Raji (cell line): ENCODE results near the gene DLAT.

Experiments
- POLR2A ChIP-seq: IDR thresholded peaks from 2 replicates; pipeline ENCODE4 v1.6.1; 2011; ENCODE audit warnings: low read depth, low read length, control low read depth; ENCODE audit not compliant: insufficient read depth

Gene DLAT

DNA sequence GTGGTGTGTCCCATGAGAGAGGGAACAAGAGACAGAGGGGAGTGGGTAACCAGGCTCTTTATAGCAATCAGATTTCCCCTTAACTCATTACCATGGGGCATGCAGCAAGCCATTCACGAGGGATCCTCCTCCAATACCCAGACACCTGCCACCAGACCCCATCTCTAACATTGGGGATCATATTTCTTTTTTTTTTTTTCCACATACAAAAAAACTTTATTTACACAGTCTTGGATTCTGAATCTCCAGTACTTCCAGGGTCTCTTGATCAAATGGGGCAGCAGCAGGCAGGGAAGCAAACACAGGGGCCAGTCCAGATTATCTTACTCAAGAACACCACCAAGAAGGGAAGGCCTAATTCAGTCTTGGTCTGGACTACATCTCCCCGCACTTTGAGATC lies 4.3 kb downstream of the DLAT start:
- no peak for TF ChIP-seq POLR2A

DNA sequence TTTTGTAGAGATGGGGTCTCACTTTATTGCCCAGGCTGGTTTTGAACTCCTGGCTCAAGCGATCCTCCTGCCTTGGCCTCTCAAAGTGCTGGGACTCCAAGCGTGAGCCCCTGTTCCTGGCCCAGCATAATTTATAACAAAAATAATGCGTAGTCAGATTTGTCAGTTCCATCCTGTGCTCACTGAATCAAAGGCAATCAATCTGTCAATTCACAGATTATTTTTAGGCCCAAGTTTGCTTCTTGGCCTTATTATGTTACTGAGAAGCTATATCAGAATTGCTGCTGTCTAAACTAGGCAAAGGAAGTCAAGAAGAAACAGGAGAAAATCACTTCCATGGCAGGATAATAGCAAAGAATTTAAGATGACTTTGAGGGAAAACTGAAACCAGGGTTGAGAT lies 8.7 kb downstream of the DLAT start:
- no peak for TF ChIP-seq POLR2A

DNA sequence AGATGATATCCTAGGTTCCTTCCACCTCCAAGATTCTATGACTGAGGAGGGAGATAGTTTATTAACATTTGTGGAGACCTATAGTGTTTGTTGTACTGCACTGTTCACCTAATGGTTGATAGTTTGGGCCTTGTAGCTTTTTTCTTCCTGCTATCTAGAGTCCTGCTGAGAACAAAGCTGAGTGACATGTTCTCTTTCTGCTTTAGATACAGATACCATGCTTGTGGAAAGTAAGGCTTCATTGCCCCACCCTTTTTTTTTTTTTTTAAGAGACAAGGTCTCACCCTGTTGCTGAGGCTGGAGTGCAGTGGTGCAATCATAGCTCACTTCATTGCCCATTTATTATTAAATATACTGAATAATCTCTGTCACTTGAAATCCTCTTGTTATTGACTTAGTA lies 12.3 kb downstream of the DLAT start:
- no peak for TF ChIP-seq POLR2A

DNA sequence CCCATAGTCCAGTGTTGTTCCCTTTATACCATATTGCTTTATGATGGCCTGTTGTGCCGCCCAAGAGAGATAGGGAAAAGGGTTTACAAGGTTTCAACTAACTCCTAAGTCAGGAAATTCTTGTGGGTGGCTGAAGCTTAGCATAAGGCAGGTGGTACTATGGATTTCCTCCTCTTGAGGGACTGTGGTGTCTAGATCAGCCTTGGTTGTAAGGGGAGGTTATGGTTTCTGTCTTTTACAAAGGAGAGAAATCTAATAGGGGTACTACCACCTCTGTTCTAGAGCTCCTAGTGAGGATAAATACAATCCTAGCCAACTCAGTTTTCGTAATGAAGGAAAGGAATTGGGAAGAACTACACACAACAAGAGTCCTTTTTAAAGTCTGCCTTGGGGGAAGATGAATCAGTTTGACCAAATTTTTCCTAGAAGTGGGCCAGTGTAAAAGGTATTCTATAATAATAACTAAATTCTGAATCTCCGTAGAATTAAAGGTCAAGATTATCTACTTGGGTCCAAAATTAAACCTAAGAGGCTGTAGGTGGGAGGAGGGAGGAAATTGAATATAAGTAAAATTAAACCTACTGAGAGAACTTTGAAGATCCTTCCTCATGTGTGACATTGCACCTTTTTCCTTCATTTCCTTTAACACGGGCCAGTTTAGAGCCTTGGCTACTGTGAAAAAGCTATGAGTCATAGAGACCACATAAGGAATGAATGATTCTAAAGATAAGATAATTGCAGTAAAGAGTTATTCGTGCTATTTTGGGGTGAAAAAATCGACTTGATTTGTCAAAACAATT lies 17.2 kb downstream of the DLAT start:
- no peak for TF ChIP-seq POLR2A

DNA sequence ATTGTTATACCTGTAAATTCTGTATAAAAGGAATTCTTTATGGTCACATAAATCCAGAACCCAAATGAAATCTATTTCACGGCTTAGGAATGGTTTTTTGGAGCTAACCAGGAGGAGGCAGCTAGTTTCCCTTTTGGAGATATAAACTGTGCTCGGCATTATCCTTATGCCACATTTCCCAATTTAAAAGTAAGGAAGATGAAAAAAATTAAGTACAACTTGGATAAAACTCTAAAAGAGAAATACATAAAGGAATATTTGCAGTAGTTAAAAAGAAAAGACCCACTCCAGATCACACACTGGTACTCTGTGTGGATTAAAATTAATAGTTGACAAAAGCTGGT lies 17.7 kb downstream of the DLAT start:
- TF ChIP-seq POLR2A, result no peak

DNA sequence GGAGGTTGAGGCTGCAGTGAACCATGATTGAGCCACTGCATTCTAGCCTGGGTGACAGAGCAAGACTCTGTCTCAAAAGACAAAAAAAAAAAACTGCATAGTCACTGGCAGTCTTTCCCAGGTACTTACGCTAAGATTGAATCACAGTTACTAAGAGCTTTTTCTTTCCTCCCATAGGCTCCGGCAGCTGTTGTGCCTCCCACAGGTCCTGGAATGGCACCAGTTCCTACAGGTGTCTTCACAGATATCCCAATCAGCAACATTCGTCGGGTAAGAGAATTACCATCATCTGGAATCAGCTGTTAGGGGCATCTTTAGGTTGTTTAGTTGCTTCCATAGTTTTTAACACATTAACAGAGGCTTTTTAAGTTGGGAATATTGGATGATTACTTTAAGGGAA lies 19.8 kb downstream of the DLAT start:
- TF ChIP-seq POLR2A, result no peak

DNA sequence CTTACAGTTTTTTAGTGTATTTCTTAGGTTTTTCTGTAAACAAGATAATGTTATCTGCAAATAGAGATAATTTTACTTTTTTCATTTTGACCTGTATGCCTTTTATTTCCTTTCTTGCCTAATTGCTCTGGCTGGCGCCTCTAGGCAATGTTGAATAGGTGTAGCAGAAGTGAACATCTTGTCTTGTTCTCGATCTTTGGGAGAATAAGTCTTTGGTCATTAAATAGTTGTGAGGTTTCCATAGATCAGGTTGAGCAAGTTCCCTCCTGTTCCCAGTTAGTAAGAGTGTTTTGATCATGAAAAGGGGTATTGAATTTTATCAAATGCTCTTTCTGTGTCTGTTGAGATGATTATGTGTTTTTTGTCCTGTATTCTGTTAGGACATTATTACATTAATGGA lies 24.6 kb downstream of the DLAT start:
- no peak for TF ChIP-seq POLR2A

DNA sequence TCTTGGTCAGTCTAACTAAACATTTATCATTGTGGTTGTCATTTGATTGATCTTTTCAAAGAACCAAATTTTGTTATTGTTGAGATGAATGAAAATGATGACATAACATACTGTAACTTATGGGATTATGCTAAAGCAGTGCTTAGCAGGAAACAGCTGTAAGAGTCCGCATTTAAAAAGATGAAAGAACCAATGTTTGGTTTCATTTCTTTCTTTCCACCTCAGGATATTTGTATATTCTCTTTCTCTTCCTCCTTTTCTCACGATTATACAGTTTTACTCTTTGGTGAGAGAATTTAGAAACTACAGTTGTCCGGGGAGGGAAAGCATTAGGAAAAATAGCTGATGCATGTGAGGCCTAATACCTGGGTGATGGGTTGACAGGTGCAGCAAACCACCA lies 25.5 kb downstream of the DLAT start:
- no peak for TF ChIP-seq POLR2A

DNA sequence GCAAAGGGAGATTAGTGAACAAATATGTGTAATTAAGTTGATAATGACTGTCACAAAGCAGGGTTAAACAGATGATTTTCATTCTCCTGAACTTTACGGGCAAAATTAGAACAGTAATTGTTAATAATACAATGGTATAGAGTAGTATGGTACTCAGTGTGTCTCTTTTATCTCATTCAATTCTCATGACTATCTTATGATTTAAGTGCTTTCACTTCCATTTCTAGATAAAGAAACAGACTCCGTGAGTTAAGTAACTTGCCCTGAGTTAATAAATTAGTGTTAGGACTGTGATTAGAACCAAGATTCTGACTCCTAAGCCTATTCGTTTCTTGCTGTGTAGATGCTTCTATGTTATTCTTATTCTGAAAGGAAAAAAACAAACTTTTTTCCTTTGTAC lies 26.6 kb downstream of the DLAT start:
- no peak for TF ChIP-seq POLR2A

DNA sequence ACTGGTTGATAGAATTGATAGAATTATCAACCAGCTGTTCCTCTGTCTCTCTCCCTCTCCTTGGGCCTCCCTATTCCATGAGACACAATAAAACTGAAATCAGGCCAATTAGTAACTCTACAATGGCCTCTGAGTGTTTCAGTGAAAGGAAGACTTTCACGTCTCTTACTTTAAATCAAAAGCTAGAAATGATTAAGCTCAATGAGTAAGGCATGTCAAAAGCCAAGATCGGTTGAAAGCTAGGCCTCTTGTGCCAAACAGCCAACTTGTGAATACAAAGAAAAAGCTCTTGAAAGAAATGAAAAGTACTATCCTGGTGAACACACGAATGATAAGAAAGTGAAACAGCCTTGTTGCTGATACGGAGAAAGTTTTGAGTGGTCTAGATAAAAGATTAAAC lies 32.0 kb downstream of the DLAT start:
- no peak for TF ChIP-seq POLR2A

DNA sequence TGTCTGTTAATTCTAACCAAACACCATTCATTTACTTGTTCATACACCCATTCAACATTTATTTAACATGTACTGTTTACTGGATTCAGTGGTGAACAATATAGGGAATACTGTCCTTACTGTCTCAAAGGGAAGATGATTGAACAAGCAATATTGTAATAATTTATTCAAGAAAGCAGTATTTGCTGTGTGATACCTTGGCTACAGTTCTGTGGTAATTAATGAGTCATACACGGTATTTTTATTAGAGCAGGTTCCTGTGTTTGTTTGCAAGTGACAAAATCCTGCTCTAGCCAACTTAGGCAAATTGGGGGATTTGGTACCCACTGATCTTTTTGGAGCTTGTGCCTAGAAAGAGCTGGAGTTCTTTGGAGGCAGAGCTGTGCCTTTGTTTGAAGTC lies 32.9 kb downstream of the DLAT start:
- no peak for TF ChIP-seq POLR2A

DNA sequence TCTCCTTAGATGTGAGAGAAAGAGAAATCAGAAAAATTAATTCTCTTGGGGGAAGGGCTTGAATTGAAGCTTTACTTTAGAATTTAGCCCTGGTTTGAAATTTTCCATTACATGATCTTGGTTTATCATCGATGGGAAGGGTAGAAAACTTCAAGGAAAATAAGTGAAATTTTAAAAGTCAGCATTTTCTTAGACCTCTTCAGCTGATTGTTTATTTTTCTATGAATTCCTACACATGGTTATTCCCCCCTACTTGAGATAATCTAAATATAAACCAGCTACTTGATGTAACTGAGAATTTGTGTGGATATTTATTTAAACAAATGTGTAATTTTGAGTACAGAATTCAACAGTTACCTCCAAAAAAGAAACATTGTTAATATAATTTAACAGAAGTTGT lies 37.7 kb downstream of the DLAT start:
- no peak for TF ChIP-seq POLR2A

DNA sequence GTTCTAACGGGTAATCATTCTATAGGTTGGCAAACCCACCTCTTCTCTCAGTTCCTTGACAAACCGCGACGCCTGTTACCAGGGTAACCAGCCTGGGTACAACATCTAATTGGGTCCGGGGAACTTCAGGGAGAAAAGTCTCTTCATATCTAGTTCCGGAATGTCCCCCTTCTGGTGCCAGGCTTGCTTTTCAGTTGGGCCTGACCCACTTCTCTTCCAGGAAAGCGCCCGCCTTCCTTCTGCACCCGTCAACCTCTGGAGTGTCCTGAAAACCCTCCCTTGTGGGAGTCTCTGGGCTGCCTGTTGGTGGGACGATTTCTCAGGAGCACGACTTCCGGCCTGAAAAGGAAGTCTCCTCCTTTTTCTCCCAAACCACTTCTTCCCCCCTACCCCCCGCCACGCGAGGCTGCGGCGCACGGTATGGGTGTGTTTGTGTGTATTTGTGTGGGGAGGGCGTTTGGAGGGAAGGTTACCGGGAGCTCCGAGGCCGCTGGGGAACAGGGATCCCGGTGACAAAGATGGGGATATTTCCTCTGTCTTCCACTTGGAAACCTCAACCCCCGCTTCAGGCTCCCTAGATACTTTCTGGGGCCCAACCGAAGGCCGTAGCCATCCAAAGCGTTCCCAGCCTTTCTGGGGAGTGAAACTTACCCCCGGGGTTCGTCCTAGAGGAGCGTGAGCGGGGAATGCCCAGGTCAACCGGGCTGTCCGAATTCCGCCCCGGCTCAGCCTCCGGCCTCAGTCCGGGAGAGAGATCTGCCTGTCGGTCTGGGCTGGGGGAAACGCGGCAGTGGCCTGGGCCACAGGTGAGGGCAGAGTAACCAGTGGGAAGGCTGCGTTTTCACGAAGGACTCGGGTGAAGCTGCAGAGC lies 49.0 kb downstream of the DLAT start, which contains the start of the genes NKAPD1 and PIH1D2:
NKAPD1 (plus strand) TSS at position 359 of the 871 bp plus-strand sequence. CDS start 1,276 bp downstream, outside the sequence.
PIH1D2 (minus strand) TSS at position 77 of the 871 bp plus-strand sequence. CDS start 843 bp downstream, outside the sequence.
- TF ChIP-seq POLR2A, result peak; percentile 79

DNA sequence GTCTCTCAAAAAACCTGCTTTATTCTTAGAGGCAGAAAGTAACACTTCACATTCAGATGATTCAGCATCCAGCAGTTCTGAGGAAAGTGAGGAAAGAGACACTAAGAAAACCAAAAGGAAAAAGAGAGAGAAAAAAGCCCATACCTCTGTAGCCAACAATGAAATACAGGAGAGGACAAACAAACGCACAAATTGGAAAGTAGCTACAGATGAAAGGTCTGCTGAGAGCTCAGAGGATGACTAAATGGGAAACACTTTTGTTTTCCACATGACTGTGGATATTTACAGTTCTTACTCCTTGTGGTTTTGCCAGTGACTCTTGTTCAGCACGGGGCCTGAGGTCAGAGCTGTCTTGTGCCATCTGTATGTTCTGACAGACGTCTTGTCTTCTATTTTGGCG lies 57.5 kb downstream of the DLAT start:
- no peak for TF ChIP-seq POLR2A

DNA sequence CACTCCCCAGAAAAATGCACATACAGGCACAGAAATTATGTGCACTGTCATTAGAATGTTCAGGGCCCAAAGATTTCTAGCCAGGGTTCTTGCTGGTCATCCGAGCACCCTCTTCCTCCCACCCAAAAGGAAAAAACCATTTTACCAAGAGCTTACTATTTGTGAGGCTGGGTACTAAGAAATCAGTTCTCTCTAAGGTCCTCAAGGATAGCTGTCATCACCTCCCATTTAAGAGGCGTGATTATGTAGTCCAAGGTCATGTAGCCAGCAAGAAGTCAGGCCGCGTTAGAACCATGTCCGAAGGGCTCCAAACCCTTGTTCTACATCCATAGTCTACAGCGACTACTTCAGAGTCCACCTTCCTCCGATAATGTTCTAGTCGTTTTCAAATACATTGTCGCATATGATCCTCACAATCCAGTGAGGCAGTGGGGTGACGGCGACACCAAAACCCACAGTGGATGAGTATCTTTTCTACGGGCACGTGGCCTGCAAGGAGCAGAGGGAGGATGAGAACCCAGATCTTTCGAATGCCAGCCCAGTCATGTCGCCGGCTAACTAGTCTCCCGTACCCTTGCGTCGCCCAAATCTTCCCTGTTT lies 60.7 kb downstream of the DLAT start:
- TF ChIP-seq POLR2A, result no peak
